Measurements from ENCODE around the gene WIPF1.
A peak's percentile ranks its signal among the peaks of the same experiment; 100 is the strongest.

WIPF1 gene

GRCh38 chr2:174597345-174598047 lies at the start of gene WIPF1:
Gene WIPF1, minus strand, starts transcription at chr2:174597804. Its CDS starts 12,231 bp downstream, at chr2:174585573.
- peak; percentile 88 for DNase-seq

- no peak for DNase-seq
Observed at GRCh38 chr2:174645296-174645695, 47.7 kb upstream of the WIPF1 start.

- no peak for DNase-seq
Observed at GRCh38 chr2:174644406-174644805, 46.8 kb upstream of the WIPF1 start.

DNA sequence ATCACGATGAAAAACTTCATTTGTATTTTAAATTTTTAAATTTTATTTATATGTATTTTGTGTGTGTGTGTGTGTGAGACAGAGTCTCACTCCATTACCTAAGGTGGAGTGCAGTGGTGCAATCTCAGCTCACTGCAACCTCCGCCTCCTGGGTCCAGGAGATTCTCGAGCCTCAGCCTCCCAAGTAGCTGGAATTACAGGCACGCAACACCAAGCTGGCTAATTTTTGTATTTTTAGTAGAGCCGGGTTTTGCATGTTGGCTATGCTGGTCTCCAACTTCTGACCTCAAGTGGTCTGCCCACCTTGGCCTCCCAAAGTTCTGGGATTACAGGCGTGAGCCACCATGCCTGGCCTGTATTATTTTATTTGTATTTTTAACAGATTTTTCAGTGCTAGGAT lies 45.8 kb upstream of the WIPF1 start:
- DNase-seq, result no peak

GRCh38 chr2:174641168-174641567 lies 43.6 kb upstream of the WIPF1 start:
- no peak for DNase-seq

DNA sequence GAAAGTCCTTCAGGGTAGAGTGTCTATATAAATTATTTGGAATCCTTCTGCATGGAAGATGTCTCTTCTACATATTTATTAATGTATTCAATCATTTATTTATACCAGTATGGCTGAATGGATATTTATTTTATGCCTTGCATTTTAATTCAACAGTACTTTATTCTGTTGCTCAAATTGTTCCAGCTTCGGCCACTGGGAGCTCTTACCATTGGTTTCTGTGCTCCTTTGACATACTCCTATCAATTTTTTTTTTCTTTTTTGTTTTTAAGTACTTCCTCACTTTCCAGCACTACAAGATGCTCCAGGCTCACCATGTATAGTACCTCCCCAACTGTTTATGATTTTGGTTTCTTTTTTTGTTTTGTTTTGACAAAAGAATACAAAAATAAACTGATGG lies 39.4 kb upstream of the WIPF1 start:
- peak; percentile 35 for DNase-seq

GRCh38 chr2:174635776-174636404 lies 38.3 kb upstream of the WIPF1 start:
- no peak for DNase-seq

- no peak for DNase-seq
Observed at GRCh38 chr2:174635015-174635593, 37.5 kb upstream of the WIPF1 start.

DNA sequence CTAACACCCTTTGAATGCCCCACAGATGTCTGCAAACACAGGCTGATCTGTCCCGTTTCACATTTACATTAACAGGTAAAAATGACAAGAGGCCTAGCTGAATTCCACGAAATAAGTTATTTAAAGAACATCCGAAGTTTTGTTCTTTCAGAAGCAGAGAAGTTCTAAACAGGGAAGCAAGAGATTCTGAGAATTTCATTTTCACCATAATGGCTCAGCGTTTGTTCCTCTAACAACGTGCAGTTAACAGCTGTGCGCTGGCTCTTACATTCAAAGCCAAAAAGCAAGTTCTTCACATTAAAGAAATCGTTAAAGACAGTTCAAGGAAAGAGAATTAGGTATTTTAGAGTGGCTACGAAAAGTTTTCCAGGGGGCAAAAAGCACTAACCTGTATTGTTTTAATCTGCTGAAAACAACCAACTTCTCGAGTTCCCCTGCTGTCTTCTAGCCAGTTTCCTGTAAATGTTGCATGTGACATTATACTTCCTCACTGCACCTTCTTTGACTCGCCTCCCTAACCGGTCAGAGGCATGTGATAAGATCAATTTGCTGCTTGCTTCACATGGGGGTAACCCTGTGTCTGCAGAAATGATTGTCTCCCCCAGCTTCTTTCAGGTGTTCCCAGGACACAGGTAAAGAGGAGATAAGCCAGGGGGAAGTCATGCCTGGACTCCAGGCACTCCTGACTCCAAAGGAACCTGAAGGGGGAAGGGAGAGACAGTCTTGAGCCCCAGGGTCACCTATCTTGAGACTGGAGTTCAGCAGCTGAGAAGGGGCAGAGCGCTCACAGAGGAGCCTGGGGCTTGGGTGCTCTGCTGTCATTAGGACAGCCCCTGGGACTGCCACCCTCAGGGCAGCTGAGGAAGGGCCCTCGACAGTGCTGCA lies 36.8 kb upstream of the WIPF1 start:
- DNase-seq, result peak; percentile 78

GRCh38 chr2:174633623-174633930 lies 36.0 kb upstream of the WIPF1 start:
- peak; percentile 61 for DNase-seq

GRCh38 chr2:174632841-174633622 lies 35.4 kb upstream of the WIPF1 start:
- DNase-seq, result peak; percentile 68

DNA sequence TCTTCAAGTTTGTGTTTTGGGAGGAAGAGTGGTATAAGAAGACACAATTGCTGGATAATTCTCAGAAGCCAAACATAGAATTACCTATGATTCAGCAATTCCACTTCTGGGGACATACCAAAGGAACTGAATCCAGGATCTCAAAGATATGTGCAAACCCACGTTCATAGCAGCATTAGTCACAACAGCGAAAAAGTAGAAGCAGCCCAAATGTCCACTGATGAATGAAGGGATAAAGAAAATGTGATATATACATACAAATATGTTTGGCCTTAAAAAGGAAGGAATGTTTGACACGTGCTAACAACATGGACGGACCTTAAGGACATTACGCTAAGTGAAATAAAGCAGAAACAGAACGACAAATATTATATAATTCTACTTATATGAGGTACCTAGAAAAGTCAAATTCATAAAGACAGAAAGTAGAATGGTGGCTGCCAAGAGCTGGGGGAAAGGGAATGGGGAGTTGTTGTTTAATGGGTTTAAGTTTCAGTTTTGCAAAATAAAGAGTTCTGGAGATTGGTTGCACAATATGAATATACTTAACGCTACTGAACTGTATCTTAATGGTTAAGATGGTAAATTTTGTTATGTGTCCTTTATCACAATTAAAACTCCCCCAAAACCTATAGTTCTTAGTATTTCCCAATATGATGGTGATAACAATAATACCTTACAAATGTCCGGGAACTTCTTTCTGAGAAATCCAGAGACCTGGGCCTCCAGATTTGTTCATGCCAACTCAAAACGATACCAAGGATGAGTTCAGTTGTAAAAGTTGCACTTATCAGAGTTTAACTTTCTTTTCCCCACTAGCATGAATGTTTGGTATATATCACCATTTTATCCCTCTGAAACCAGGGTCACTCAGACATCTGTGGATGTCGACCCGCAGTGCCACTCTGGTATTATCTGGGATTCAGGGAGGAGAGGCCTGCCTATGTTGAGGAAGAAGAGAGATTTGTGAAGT lies 33.7 kb upstream of the WIPF1 start:
- no peak for DNase-seq

DNA sequence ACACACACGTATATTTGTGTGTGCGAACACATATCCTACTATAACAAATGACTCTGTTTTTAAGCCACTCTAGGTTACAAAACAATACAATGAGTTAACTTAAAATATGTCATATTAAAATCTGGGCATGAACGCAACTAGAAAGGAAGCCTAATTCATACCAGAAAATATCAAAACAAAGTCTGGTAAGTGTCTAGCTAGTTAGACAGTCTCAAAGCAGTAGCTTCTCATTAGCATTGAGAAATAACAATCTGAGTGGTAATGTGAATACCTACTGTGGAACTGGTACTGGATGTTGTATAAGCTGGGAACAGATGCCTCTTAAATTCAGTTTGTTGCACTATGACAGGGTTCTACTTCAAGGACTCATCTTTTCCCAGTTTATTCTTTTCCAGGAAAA lies 32.5 kb upstream of the WIPF1 start:
- no peak for DNase-seq

GRCh38 chr2:174629506-174629905 lies 31.9 kb upstream of the WIPF1 start:
- no peak for DNase-seq

GRCh38 chr2:174628528-174629169 lies 31.0 kb upstream of the WIPF1 start:
- no peak for DNase-seq

GRCh38 chr2:174627216-174627615 lies 29.6 kb upstream of the WIPF1 start:
- no peak for DNase-seq

DNA sequence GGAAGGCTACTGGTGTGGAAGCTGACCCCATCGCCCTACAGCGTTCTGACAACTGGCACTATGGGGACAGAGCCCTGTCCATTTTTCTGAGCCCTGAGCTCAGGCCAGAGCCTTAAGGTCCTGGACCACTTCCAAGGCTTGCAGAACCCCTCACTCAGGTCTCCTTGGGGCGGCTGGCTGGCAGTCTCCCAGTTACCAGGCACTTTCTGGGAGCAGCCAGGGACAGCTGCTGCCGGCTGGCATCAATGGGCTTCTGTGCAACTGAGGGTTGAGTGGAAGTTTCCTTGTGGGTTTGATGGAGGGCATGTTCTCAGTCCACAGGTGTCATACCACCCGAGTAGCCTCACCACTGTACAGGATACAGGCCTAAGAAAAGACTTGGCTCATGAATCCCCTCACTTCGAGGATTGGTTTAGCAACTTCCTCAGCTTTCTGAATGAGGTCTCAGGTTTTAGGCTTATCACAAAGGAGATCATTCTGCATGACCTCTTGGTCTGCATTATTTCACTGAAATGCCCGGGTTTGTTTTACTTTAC lies 27.4 kb upstream of the WIPF1 start:
- no peak for DNase-seq

- DNase-seq, result no peak
Observed at GRCh38 chr2:174623690-174624089, 26.1 kb upstream of the WIPF1 start.

GRCh38 chr2:174623106-174623637 lies 25.6 kb upstream of the WIPF1 start:
- DNase-seq, result no peak

- DNase-seq, result no peak
Observed at GRCh38 chr2:174621323-174621722, 23.7 kb upstream of the WIPF1 start.

Measured in hematopoietic multipotent progenitor cell treated with erythropoietin and hydrocortisone succinate and interleukin-3 and kit ligand, for 6 days (in vitro differentiated cells).